T-helper 2 cell treated with Interferon-gamma antibody and Interleukin-4, amounts not matched to agents 5 μg/mL and 100 μg/mL, for 36 hours (primary cell): Measurements from ENCODE around the gene CAND1.

Experiments used
- DNase-seq: peaks from one replicate; pipeline ENCODE4 v3.0.0; 2021; ENCODE audit warnings: low spot score
- H3K27ac Mint-ChIP-seq: one replicate; pipeline ENCODE4 v1.8.0; 2021; ENCODE audit warnings: mild to moderate bottlenecking, mixed read lengths
- H3K27me3 Mint-ChIP-seq: one replicate; pipeline ENCODE4 v1.8.0; 2021; ENCODE audit warnings: low read depth, mixed read lengths
- H3K36me3 Mint-ChIP-seq: one replicate; pipeline ENCODE4 v1.8.0; 2021; ENCODE audit warnings: low read depth, mixed read lengths
- H3K4me1 Mint-ChIP-seq: one replicate; pipeline ENCODE4 v1.8.0; 2021; ENCODE audit warnings: low read depth, mixed read lengths
- H3K4me3 Mint-ChIP-seq: one replicate; pipeline ENCODE4 v1.8.0; 2022; ENCODE audit warnings: mild to moderate bottlenecking, moderate library complexity, mixed read lengths
- H3K9me3 Mint-ChIP-seq: one replicate; pipeline ENCODE4 v1.8.0; 2021; ENCODE audit warnings: mixed read lengths

The CAND1 gene

DNA sequence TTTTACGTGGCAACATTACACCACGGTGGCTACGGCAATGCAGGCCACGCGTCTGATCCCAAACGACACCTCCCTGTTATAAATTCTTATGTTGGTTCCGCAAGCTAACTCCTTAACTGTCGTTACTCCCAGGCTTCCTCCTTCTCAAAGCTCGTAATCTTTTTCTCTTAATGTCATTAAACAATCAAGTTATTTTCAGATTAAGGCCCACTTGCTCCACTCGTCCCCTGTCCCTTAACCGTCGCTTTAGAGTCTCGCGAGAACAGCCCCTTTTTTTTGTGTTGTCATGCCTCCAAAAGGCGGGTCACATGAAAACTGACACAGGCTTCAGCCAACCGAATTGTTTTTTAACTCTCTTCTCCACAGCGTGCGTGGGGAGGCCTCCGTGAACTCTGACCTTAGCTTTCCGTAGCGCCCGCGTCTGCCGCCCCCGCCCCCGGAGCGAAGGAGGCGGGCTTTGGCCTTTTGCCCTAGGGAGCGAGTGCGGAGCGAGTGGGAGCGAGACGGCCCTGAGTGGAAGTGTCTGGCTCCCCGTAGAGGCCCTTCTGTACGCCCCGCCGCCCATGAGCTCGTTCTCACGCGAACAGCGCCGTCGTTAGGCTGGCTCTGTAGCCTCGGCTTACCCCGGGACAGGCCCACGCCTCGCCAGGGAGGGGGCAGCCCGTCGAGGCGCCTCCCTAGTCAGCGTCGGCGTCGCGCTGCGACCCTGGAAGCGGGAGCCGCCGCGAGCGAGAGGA lies at the start of gene CAND1:
Gene CAND1, plus strand, starts transcription at position 463 of the 737 bp plus-strand sequence. CDS start 360 bp downstream, outside the sequence.
- DNase-seq, result peak; percentile 96
- Mint-ChIP-seq H3K4me1 (peaks cover 28% of the 10 kb centered on the region), H3K9me3 (no peaks in the 10 kb centered on the region), H3K27ac (peak within 1 kb of the TSS; percentile 99), H3K4me3 (peak within 1 kb of the TSS; percentile 94), H3K27me3 (no peaks in the 10 kb centered on the region), H3K36me3 (peaks cover 12% of the 10 kb centered on the region)

GRCh38 chr12:67220065-67220464 lies 49.1 kb upstream of the CAND1 start:
- no peaks in the 10 kb centered on the region for H3K36me3 Mint-ChIP-seq
- H3K27me3 Mint-ChIP-seq, result peaks cover 10% of the 10 kb centered on the region
- no peak for DNase-seq
- no peak overlapping the region for H3K27ac Mint-ChIP-seq
- H3K4me1 Mint-ChIP-seq, result no peaks in the 10 kb centered on the region
- no peak overlapping the region for H3K4me3 Mint-ChIP-seq
- H3K9me3 Mint-ChIP-seq, result no peaks in the 10 kb centered on the region

DNA sequence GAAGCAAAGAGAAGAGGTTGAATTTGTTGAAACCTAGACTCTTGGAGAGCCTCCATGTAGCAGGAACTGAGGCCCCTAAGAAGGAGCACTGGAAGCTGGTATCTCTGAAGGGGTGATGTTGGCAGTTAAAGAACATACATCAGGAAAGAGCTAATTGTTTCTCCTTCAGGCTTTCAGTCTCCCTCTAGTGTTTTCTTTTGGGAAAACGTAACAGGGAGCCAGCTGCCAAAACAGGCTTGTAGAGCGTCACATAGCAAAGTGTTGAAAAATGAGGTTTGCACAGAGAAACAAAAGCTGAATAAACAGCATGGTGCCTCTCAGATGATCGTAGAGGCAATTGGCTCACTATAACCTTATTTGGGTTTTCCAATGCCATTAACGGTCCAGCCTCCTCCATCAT lies 46.9 kb upstream of the CAND1 start:
- Mint-ChIP-seq H3K9me3 (no peaks in the 10 kb centered on the region), H3K4me3 (no peak overlapping the region), H3K27ac (no peak overlapping the region), H3K36me3 (no peaks in the 10 kb centered on the region), H3K4me1 (no peaks in the 10 kb centered on the region), H3K27me3 (peaks cover 3% of the 10 kb centered on the region)
- no peak for DNase-seq

- Mint-ChIP-seq H3K4me1 (no peaks in the 10 kb centered on the region), H3K27ac (no peak overlapping the region), H3K4me3 (no peak overlapping the region), H3K9me3 (no peaks in the 10 kb centered on the region), H3K27me3 (no peaks in the 10 kb centered on the region), H3K36me3 (no peaks in the 10 kb centered on the region)
- no peak for DNase-seq
Measured at GRCh38 chr12:67223225-67223624, 45.9 kb upstream of the CAND1 start.

DNA sequence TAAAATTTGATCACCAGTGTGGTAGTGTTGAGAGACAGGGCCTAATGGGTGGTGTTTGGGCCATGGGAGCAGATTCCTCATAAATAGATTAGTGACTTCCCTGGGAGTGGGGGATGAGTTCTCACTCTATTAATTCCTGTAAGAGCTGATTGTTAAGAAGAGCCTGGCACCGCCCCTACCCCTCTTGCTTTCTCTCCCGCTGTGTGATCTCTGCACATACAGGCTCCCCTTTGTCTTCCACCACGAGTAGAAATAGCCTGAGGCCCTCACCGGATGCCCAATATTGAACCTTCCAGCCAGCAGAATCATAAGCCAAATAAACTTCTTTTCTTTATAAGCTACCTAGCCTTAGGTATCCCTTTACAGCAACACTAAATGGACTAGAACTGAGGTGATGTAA lies 31.9 kb upstream of the CAND1 start:
- DNase-seq, result no peak
- Mint-ChIP-seq H3K27me3 (peaks cover 3% of the 10 kb centered on the region), H3K9me3 (peaks cover 7% of the 10 kb centered on the region), H3K36me3 (no peaks in the 10 kb centered on the region), H3K4me3 (no peak overlapping the region), H3K27ac (no peak overlapping the region), H3K4me1 (no peaks in the 10 kb centered on the region)

GRCh38 chr12:67239061-67239460 lies 30.1 kb upstream of the CAND1 start:
- Mint-ChIP-seq H3K4me1 (no peaks in the 10 kb centered on the region), H3K4me3 (no peak overlapping the region), H3K9me3 (peaks cover 7% of the 10 kb centered on the region), H3K27ac (no peak overlapping the region), H3K27me3 (peaks cover 3% of the 10 kb centered on the region), H3K36me3 (no peaks in the 10 kb centered on the region)
- no peak for DNase-seq

DNA sequence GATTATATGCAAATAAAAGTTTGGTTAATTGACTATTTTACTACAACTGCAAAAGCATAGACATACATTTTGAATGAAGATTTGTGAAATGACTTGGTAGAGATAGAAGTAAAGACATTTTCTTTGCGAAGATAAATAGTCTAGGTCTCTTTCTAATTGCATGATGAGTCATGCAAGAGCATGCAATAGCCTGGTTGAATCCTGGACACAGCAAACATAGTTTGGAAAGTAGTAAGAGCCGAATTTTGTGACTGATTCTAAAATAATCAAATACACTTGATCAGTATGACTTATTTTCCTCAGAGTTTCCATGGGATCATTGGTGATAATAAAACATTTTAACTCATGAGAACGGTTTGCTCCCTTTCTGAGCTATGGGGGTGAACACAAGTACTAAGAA lies 27.7 kb upstream of the CAND1 start:
- H3K4me1 Mint-ChIP-seq, result no peaks in the 10 kb centered on the region

DNA sequence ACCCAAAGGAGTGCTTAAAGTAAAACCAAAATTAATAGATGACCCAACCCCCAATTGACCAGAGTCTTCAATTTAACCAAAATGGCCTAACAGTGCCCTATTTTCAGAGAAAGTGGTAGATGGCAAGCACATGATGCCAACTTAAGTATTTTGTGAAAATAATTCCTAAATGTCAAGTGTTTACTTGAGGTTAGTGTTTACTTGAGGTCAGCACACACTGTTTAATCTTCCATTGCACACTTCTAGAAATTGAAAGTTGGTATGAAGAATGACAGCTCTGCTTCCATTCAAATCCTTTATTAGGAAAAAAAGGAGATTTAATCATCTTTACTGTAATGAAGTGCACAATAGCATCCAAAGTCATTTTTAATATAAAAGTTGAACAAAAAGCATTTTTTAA lies 25.9 kb upstream of the CAND1 start:
- DNase-seq, result no peak
- no peaks in the 10 kb centered on the region for H3K36me3 Mint-ChIP-seq
- H3K27ac Mint-ChIP-seq, result no peak overlapping the region
- no peaks in the 10 kb centered on the region for H3K9me3 Mint-ChIP-seq
- no peaks in the 10 kb centered on the region for H3K4me1 Mint-ChIP-seq
- H3K4me3 Mint-ChIP-seq, result no peak overlapping the region
- H3K27me3 Mint-ChIP-seq, result peaks cover 4% of the 10 kb centered on the region

More for the DNA sequence above, 27.7 kb upstream of the CAND1 start:
- DNase-seq, result no peak
- Mint-ChIP-seq H3K4me3 (no peak overlapping the region), H3K9me3 (no peaks in the 10 kb centered on the region), H3K36me3 (no peaks in the 10 kb centered on the region), H3K27ac (no peak overlapping the region), H3K27me3 (no peaks in the 10 kb centered on the region)

- H3K27ac Mint-ChIP-seq, result no peak overlapping the region
- H3K4me3 Mint-ChIP-seq, result no peak overlapping the region
- DNase-seq, result no peak
- H3K36me3 Mint-ChIP-seq, result no peaks in the 10 kb centered on the region
- peaks cover 4% of the 10 kb centered on the region for H3K27me3 Mint-ChIP-seq
- H3K4me1 Mint-ChIP-seq, result no peaks in the 10 kb centered on the region
- no peaks in the 10 kb centered on the region for H3K9me3 Mint-ChIP-seq
Measured at GRCh38 chr12:67245571-67245970, 23.6 kb upstream of the CAND1 start.

DNA sequence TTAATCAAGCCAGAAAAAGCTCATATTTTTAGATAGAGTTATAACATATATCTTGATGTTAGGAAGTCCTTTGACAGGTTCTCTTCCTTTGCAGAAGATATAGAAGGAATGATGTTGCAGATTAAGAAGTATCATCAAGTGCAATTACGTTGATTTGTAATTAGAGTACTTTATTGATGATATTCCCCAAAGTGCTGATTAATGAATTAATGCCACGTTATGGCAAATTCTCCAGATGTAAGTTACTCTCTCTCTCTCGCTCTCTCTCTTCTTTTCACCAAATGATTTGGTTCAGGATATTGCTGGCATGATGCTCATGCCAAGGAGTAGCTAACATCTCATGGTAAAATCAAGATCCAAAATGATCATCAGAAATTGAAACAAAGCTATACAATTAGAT lies 18.1 kb upstream of the CAND1 start:
- Mint-ChIP-seq H3K27ac (no peak overlapping the region), H3K4me1 (no peaks in the 10 kb centered on the region), H3K27me3 (peaks cover 11% of the 10 kb centered on the region), H3K4me3 (no peak overlapping the region), H3K36me3 (no peaks in the 10 kb centered on the region), H3K9me3 (no peaks in the 10 kb centered on the region)
- DNase-seq, result no peak

DNA sequence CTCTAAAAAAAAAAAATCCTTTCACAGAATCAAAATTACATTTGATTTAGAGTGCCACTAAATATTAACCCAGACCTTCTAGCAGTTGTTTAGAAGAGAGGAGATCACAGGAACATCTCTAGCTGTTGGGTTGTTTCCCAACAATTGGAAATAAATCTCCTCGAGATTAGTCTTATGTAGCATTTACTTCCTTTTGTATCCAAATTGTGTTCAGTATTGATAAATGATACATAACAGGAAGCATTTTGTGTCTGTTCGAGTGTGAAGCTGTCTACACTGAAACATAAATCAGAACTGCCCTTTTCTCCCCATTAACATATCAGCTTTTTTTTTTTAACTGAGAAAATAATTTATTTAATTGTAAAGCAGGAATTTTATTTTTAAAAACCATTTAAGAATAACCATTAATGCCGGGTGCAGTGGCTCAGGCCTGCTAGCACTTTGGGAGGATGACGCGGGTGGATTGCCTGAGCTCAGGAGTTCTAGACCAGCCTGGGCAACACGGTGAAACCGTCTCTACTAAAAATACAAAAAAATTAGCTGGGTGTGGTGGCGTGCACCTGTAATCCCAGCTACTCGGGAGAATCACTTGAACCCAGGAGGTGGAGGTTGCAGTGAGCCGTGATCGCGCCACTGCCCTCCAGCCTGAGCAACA lies 14.7 kb upstream of the CAND1 start:
- no peaks in the 10 kb centered on the region for H3K4me1 Mint-ChIP-seq
- no peaks in the 10 kb centered on the region for H3K9me3 Mint-ChIP-seq
- DNase-seq, result no peak
- H3K27ac Mint-ChIP-seq, result no peak overlapping the region
- no peaks in the 10 kb centered on the region for H3K36me3 Mint-ChIP-seq
- H3K4me3 Mint-ChIP-seq, result no peak overlapping the region
- H3K27me3 Mint-ChIP-seq, result peaks cover 13% of the 10 kb centered on the region

- H3K36me3 Mint-ChIP-seq, result no peaks in the 10 kb centered on the region
- no peaks in the 10 kb centered on the region for H3K4me1 Mint-ChIP-seq
- H3K27me3 Mint-ChIP-seq, result peaks cover 8% of the 10 kb centered on the region
- H3K4me3 Mint-ChIP-seq, result no peak overlapping the region
- no peak overlapping the region for H3K27ac Mint-ChIP-seq
- H3K9me3 Mint-ChIP-seq, result no peaks in the 10 kb centered on the region
- no peak for DNase-seq
Measured at GRCh38 chr12:67256649-67257048, 12.5 kb upstream of the CAND1 start.

DNA sequence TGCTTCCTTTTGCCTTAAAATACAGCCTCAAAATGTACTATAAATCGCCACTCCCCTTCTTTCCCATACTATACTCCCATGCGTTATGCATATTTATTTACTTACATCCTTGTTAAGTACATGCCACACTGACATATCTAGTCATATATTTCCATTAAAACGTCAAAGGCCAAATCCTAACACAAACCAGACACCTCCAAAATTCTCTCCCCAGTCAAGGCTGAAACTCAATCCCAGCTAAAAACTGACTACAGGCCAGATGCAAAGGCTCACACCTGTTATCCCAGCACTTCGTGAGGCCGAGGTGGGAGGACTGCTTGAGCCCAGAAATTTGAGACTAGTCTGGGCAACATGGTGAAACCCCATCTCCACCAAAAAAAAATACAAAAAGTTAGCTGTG lies 5.7 kb upstream of the CAND1 start:
- peaks cover 7% of the 10 kb centered on the region for H3K4me1 Mint-ChIP-seq
- no peak for DNase-seq
- H3K9me3 Mint-ChIP-seq, result no peaks in the 10 kb centered on the region
- H3K36me3 Mint-ChIP-seq, result no peaks in the 10 kb centered on the region
- H3K27me3 Mint-ChIP-seq, result no peaks in the 10 kb centered on the region
- H3K4me3 Mint-ChIP-seq, result no peak overlapping the region
- H3K27ac Mint-ChIP-seq, result no peak overlapping the region

- peaks cover 12% of the 10 kb centered on the region for H3K36me3 Mint-ChIP-seq
- peak overlapping the region; percentile 94 for H3K4me3 Mint-ChIP-seq
- H3K9me3 Mint-ChIP-seq, result no peaks in the 10 kb centered on the region
- H3K27ac Mint-ChIP-seq, result peak overlapping the region; percentile 99
- H3K4me1 Mint-ChIP-seq, result peaks cover 26% of the 10 kb centered on the region
- peak; percentile 89 for DNase-seq
- no peaks in the 10 kb centered on the region for H3K27me3 Mint-ChIP-seq
Measured at GRCh38 chr12:67268335-67268895, 743 bp upstream of the CAND1 start.
